ENCODE results near the gene GSTCD.

DNA sequence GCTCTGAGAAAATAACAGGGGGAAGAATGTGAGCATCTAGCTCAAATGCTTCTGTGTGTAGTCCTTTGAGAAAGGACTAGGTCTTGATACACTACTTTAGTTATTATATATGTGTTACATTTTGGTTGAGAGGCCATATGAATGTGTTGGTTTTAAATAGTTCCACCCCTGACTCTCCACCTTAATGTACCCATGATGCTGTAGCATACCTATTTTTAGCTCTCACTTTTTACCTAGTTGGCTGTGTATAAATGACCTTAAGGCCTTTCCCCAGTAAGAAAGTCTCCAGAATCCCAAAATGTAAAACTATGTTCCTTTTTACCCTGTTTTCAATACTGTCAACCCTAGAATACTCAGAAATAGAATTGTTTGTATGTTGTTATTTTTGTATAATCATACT is 166.6 kb downstream of the GSTCD start:
- TF ChIP-seq, protein P1, sequence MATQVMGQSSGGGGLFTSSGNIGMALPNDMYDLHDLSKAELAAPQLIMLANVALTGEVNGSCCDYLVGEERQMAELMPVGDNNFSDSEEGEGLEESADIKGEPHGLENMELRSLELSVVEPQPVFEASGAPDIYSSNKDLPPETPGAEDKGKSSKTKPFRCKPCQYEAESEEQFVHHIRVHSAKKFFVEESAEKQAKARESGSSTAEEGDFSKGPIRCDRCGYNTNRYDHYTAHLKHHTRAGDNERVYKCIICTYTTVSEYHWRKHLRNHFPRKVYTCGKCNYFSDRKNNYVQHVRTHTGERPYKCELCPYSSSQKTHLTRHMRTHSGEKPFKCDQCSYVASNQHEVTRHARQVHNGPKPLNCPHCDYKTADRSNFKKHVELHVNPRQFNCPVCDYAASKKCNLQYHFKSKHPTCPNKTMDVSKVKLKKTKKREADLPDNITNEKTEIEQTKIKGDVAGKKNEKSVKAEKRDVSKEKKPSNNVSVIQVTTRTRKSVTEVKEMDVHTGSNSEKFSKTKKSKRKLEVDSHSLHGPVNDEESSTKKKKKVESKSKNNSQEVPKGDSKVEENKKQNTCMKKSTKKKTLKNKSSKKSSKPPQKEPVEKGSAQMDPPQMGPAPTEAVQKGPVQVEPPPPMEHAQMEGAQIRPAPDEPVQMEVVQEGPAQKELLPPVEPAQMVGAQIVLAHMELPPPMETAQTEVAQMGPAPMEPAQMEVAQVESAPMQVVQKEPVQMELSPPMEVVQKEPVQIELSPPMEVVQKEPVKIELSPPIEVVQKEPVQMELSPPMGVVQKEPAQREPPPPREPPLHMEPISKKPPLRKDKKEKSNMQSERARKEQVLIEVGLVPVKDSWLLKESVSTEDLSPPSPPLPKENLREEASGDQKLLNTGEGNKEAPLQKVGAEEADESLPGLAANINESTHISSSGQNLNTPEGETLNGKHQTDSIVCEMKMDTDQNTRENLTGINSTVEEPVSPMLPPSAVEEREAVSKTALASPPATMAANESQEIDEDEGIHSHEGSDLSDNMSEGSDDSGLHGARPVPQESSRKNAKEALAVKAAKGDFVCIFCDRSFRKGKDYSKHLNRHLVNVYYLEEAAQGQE (IDR thresholded peaks at IDR 0.05; ENCODE audit: unreplicated experiment), result no peak
- TF ChIP-seq, protein P2, sequence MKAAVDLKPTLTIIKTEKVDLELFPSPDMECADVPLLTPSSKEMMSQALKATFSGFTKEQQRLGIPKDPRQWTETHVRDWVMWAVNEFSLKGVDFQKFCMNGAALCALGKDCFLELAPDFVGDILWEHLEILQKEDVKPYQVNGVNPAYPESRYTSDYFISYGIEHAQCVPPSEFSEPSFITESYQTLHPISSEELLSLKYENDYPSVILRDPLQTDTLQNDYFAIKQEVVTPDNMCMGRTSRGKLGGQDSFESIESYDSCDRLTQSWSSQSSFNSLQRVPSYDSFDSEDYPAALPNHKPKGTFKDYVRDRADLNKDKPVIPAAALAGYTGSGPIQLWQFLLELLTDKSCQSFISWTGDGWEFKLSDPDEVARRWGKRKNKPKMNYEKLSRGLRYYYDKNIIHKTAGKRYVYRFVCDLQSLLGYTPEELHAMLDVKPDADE (IDR thresholded peaks at IDR 0.05), result no peak
- TF ChIP-seq JUNB (IDR thresholded peaks at IDR 0.05; ENCODE audit: unreplicated experiment) (no peak), EZH2phosphoT487 (IDR thresholded peaks at IDR 0.05; ENCODE audit: unreplicated experiment) (no peak), CREB1 (CRISPR knock-in tag; IDR thresholded peaks at IDR 0.05; ENCODE audit: low read depth) (no peak), EZH2 (IDR thresholded peaks at IDR 0.05; ENCODE audit: low read depth, unreplicated experiment) (no peak), POLR2AphosphoS5 (IDR thresholded peaks at IDR 0.05; ENCODE audit: low read depth) (no peak), ZNF114 (CRISPR knock-in tag; IDR thresholded peaks at IDR 0.05) (no peak)
- TF ChIP-seq, protein P3, sequence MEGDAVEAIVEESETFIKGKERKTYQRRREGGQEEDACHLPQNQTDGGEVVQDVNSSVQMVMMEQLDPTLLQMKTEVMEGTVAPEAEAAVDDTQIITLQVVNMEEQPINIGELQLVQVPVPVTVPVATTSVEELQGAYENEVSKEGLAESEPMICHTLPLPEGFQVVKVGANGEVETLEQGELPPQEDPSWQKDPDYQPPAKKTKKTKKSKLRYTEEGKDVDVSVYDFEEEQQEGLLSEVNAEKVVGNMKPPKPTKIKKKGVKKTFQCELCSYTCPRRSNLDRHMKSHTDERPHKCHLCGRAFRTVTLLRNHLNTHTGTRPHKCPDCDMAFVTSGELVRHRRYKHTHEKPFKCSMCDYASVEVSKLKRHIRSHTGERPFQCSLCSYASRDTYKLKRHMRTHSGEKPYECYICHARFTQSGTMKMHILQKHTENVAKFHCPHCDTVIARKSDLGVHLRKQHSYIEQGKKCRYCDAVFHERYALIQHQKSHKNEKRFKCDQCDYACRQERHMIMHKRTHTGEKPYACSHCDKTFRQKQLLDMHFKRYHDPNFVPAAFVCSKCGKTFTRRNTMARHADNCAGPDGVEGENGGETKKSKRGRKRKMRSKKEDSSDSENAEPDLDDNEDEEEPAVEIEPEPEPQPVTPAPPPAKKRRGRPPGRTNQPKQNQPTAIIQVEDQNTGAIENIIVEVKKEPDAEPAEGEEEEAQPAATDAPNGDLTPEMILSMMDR (conservative IDR thresholded peaks at IDR 0.05; ENCODE audit: low read depth in 2 of 2), result no peak
- TF ChIP-seq, protein P4, sequence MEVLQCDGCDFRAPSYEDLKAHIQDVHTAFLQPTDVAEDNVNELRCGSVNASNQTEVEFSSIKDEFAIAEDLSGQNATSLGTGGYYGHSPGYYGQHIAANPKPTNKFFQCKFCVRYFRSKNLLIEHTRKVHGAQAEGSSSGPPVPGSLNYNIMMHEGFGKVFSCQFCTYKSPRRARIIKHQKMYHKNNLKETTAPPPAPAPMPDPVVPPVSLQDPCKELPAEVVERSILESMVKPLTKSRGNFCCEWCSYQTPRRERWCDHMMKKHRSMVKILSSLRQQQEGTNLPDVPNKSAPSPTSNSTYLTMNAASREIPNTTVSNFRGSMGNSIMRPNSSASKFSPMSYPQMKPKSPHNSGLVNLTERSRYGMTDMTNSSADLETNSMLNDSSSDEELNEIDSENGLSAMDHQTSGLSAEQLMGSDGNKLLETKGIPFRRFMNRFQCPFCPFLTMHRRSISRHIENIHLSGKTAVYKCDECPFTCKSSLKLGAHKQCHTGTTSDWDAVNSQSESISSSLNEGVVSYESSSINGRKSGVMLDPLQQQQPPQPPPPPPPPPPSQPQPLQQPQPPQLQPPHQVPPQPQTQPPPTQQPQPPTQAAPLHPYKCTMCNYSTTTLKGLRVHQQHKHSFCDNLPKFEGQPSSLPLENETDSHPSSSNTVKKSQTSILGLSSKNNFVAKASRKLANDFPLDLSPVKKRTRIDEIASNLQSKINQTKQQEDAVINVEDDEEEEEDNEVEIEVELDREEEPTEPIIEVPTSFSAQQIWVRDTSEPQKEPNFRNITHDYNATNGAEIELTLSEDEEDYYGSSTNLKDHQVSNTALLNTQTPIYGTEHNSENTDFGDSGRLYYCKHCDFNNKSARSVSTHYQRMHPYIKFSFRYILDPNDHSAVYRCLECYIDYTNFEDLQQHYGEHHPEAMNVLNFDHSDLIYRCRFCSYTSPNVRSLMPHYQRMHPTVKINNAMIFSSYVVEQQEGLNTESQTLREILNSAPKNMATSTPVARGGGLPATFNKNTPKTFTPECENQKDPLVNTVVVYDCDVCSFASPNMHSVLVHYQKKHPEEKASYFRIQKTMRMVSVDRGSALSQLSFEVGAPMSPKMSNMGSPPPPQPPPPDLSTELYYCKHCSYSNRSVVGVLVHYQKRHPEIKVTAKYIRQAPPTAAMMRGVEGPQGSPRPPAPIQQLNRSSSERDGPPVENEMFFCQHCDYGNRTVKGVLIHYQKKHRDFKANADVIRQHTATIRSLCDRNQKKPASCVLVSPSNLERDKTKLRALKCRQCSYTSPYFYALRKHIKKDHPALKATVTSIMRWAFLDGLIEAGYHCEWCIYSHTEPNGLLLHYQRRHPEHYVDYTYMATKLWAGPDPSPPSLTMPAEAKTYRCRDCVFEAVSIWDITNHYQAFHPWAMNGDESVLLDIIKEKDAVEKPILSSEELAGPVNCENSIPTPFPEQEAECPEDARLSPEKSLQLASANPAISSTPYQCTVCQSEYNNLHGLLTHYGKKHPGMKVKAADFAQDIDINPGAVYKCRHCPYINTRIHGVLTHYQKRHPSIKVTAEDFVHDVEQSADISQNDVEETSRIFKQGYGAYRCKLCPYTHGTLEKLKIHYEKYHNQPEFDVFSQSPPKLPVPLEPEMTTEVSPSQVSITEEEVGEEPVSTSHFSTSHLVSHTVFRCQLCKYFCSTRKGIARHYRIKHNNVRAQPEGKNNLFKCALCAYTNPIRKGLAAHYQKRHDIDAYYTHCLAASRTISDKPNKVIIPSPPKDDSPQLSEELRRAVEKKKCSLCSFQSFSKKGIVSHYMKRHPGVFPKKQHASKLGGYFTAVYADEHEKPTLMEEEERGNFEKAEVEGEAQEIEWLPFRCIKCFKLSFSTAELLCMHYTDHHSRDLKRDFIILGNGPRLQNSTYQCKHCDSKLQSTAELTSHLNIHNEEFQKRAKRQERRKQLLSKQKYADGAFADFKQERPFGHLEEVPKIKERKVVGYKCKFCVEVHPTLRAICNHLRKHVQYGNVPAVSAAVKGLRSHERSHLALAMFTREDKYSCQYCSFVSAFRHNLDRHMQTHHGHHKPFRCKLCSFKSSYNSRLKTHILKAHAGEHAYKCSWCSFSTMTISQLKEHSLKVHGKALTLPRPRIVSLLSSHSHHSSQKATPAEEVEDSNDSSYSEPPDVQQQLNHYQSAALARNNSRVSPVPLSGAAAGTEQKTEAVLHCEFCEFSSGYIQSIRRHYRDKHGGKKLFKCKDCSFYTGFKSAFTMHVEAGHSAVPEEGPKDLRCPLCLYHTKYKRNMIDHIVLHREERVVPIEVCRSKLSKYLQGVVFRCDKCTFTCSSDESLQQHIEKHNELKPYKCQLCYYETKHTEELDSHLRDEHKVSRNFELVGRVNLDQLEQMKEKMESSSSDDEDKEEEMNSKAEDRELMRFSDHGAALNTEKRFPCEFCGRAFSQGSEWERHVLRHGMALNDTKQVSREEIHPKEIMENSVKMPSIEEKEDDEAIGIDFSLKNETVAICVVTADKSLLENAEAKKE (CRISPR knock-in tag; IDR thresholded peaks at IDR 0.05), result no peak

Data from GM23338 (cell line).